Stimulated activated CD4-positive, alpha-beta T cell treated with anti-CD3 and anti-CD28 coated beads, Interleukin-15, amount 100 ng/mL, for 1 hour (primary cell): ENCODE measurements around the gene SHANK3.

Experiments
- DNase-seq, 2 donors: peaks; one replicate each; pipeline ENCODE4 v3.0.0-alpha.2; 2020; ENCODE audit warnings: low read depth in 1 of 2, low spot score in 1 of 2

The SHANK3 gene

GRCh38 chr22:50677493-50678217, 5.0 kb downstream of the SHANK3 start:
- DNase-seq, result no peak

- no peak for DNase-seq
Observed at GRCh38 chr22:50678218-50678650, 5.6 kb downstream of the SHANK3 start.

GRCh38 chr22:50678651-50679521, 6.3 kb downstream of the SHANK3 start:
- no peak for DNase-seq

- no peak for DNase-seq
Observed at GRCh38 chr22:50683086-50683993, 10.7 kb downstream of the SHANK3 start.

GRCh38 chr22:50683994-50684371, 11.4 kb downstream of the SHANK3 start:
- DNase-seq, result no peak

- DNase-seq, result no peak
Observed at GRCh38 chr22:50684501-50684900, 11.9 kb downstream of the SHANK3 start.

- DNase-seq, result no peak
Observed at GRCh38 chr22:50684986-50685385, 12.4 kb downstream of the SHANK3 start.

- DNase-seq, result no peak
Observed at GRCh38 chr22:50686794-50687193, 14.2 kb downstream of the SHANK3 start.

- no peak for DNase-seq
Observed at GRCh38 chr22:50687829-50688228, 15.2 kb downstream of the SHANK3 start.

GRCh38 chr22:50688448-50688847, 15.8 kb downstream of the SHANK3 start:
- DNase-seq, result no peak

- no peak for DNase-seq
Observed at GRCh38 chr22:50691521-50691920, 18.9 kb downstream of the SHANK3 start.

- no peak for DNase-seq
Observed at GRCh38 chr22:50693462-50693861, 20.8 kb downstream of the SHANK3 start.

GRCh38 chr22:50694099-50694605, 21.5 kb downstream of the SHANK3 start:
- no peak for DNase-seq

- DNase-seq, result no peak
Observed at GRCh38 chr22:50694766-50695420, 22.3 kb downstream of the SHANK3 start.

- DNase-seq, result no peak
Observed at GRCh38 chr22:50695421-50696250, 23.0 kb downstream of the SHANK3 start.

- no peak for DNase-seq
Observed at GRCh38 chr22:50696251-50696798, 23.7 kb downstream of the SHANK3 start.

- DNase-seq, result no peak
Observed at GRCh38 chr22:50696799-50697561, 24.4 kb downstream of the SHANK3 start.

GRCh38 chr22:50697667-50698506, 25.3 kb downstream of the SHANK3 start:
- no peak for DNase-seq
